ENCODE measurements around the gene PLCG1.

PLCG1 gene

GRCh38 chr20:41219824-41220223, 82.5 kb downstream of the PLCG1 start:
- DNase-seq, result no peak

DNA sequence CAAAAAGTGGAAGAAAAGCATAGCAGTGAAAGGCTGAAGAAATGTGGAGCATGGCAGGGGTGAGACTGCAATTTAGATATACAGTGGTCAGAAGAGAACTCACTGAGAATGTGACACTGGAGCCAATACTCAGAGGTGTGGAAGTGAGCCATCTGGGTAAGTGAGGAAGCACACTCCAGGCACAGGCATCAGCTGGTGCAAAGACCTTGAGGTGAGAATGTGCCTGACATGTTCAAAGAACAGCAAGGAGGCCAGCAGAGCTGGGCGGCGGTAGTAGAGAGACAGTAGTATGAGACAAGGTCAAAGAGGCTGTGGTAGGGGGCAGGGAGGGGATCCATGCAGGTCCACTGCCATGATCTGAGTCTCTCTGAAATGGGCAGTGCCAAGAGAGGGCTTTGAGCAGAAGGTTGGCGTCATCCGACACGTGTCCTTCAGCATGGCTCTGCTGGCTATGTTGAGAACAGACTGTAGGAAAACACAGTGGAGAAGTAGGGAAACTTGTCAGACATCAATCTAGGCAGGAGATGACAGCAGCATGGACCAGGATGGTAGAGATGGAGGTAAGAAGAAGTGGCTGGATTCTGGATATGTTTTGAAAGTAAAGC, 84.4 kb downstream of the PLCG1 start:
- no peak for DNase-seq

DNA sequence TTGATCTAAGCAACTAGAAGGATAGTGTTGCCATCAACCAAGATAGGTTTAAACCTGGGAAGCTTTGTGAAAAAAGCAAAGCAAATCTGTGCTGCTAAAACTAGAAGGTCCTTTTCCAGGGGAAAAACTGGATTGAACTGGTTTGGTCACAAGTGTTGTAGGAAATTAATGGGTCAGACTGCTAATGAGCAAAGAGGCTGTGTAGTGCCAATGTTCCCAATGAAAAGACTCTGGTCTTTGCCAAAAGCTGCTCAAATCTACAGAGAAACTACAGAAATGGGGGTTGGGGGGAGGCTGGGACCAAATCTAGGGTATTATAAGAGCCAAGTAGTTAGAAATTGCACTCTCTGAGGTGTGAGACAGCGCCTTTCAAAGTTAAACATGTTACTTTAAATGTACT, 85.0 kb downstream of the PLCG1 start:
- DNase-seq, result no peak

DNA sequence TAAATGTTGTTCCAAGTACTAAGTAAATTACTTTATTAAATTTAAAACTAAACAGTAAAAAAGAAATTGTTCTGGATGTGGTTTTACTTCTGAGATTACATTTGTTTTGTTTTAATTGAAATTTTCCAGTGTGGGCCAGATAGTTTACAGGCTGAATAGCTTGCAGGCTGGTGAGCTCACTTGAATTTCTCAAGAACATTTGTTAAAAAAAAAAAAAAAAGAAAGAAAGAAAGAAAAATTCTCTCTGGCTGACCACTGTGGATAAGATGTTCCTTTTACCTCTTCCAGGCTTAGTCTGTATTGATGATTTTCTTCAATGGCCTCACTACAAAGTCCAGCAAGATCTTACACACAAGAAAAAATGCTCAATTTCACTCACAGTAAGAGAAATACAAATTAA, 85.4 kb downstream of the PLCG1 start:
- no peak for DNase-seq

GRCh38 chr20:41223112-41223511, 85.8 kb downstream of the PLCG1 start:
- DNase-seq, result no peak

GRCh38 chr20:41224281-41224680, 86.9 kb downstream of the PLCG1 start:
- no peak for DNase-seq

DNA sequence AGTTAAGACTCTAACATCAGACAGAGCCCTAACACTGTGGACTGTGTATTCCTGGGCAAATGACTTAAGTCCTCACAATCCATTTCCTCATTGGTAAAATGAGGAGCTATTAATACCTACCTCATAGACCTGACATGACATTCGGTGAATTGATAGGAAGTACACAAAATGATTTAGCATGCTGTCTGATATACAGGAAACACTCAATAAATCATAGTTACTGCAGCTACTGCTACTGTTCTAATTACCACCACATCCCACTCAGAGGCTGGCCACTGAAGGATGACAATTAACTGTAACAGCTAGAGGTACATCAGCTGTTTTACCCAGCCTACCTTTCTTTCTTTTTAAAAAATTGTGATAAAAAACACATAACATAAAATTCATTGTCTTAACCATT, 87.7 kb downstream of the PLCG1 start:
- no peak for DNase-seq

GRCh38 chr20:41226426-41226825, 89.1 kb downstream of the PLCG1 start:
- no peak for DNase-seq

Measured in CD4-positive, alpha-beta T cell treated with Interferon alpha-2 for 1 hour (primary cell).